ENCODE data around the gene LDAF1. TPM values are rescaled to one million over a fixed set of nuclear protein-coding genes. Genes with fewer than 3 reads are reported as not detected.

LDAF1 gene
- total RNA-seq, 1 experiment from 2014 or later = 18.7 TPM

DNA sequence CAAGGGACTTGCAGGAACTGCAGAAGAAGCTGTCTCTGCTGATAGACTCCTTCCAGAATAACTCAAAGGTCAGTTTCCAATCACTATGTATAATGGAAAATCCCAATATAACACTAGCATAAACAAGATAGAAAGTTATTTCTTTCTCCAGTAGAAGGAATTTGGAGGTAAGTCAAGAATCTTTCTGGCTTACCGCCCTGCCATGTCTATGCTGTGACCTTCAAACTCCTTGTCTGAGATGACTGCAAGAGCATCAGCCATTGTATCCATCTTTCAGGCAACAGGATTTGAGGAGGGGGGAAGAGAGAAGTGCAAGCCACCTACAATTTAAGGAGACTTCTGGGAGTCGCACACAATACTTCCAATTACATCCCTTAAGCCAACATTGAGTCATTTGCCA lies 2.7 kb downstream of the LDAF1 start:
- H3K27me3 Mint-ChIP-seq (ENCODE audit: low read depth) = peaks cover 8% of the 10 kb centered on the region
- WGBS (ENCODE audit: extremely low coverage, insufficient read length, low lambda C conversion rate) = no CpG with 5 or more reads among the region's 2 CpGs

More for the DNA sequence above, 2.7 kb downstream of the LDAF1 start:
- Histone ChIP-seq H2BK120ac (ENCODE audit: low read depth, low read length, poor library complexity, severe bottlenecking) (no peak overlapping the region), H3K4me2 (ENCODE audit: insufficient read depth, insufficient read length, low read length) (no peak overlapping the region), H3K79me2 (ENCODE audit: insufficient read depth, low read length) (no peaks in the 10 kb centered on the region), H2BK20ac (ENCODE audit: low read depth, low read length, poor library complexity, severe bottlenecking) (no peak overlapping the region), H3K79me1 (ENCODE audit: insufficient read depth, low read depth, low read length, poor library complexity, severe bottlenecking) (no peaks in the 10 kb centered on the region), H3K27me3 (ENCODE audit: insufficient read depth, low read length) (no peaks in the 10 kb centered on the region; the same call in 1 of the 2 replicates), H2AFZ (ENCODE audit: low read length) (no peak overlapping the region), H3K9me3 (ENCODE audit: control insufficient read depth, low read depth, low read length) (no peaks in the 10 kb centered on the region), H3K4ac (ENCODE audit: low read depth, low read length) (no peak overlapping the region), H2AK5ac (ENCODE audit: insufficient read length, low read length) (no peak overlapping the region), H4K91ac (ENCODE audit: insufficient read length, low read depth, low read length) (no peak overlapping the region), H4K20me1 (ENCODE audit: control insufficient read depth, insufficient read depth, insufficient read length) (no peaks in the 10 kb centered on the region), H3K14ac (ENCODE audit: insufficient read depth, low read length) (no peak overlapping the region), H3K56ac (ENCODE audit: insufficient read length, low read depth, low read length) (no peak overlapping the region), H3K23ac (ENCODE audit: insufficient read length, low read depth, low read length) (no peak overlapping the region), H4K5ac (ENCODE audit: insufficient read length, low read depth, low read length) (no peak overlapping the region), H2BK5ac (ENCODE audit: insufficient read length, low read length) (no peak overlapping the region), H2BK15ac (ENCODE audit: low read depth, low read length) (no peak overlapping the region), H3K27ac (ENCODE audit: insufficient read length, low read depth, low read length) (no peak overlapping the region), H3K9ac (ENCODE audit: extremely low read depth, insufficient read length, low read length) (no peak overlapping the region), H4K8ac (replicated peaks; ENCODE audit: insufficient read length, low read depth, low read length) (no peak overlapping the region), H3K23me2 (ENCODE audit: insufficient read length, low read depth, low read length, poor library complexity, severe bottlenecking) (peaks cover 13% of the 10 kb centered on the region), H3K4me1 (ENCODE audit: insufficient read depth, low read length) (peaks cover 4% of the 10 kb centered on the region; the same call in 1 of the 2 replicates), H3K18ac (ENCODE audit: insufficient read length, low read depth, low read length) (no peak overlapping the region), H3T11ph (ENCODE audit: low read length) (no peak overlapping the region), H2BK12ac (ENCODE audit: insufficient read length, low read depth, low read length) (no peak overlapping the region)
- Mint-ChIP-seq H3K36me3 (ENCODE audit: insufficient read depth in 1 of 3, low read depth in 3 of 3) (peaks cover 20 to 44% (median 41%) of the 10 kb centered on the region in 3 experiments; a peak in 6 of 7 replicates), H3K4me3 (no peak overlapping the region), H3K4me1 (peaks cover 18 to 22% of the 10 kb centered on the region in 2 experiments), H3K9me3 (no peaks in the 10 kb centered on the region; a peak in 1 of 5 replicates), H3K27ac (no peak overlapping the region)
- TF ChIP-seq, protein P1, sequence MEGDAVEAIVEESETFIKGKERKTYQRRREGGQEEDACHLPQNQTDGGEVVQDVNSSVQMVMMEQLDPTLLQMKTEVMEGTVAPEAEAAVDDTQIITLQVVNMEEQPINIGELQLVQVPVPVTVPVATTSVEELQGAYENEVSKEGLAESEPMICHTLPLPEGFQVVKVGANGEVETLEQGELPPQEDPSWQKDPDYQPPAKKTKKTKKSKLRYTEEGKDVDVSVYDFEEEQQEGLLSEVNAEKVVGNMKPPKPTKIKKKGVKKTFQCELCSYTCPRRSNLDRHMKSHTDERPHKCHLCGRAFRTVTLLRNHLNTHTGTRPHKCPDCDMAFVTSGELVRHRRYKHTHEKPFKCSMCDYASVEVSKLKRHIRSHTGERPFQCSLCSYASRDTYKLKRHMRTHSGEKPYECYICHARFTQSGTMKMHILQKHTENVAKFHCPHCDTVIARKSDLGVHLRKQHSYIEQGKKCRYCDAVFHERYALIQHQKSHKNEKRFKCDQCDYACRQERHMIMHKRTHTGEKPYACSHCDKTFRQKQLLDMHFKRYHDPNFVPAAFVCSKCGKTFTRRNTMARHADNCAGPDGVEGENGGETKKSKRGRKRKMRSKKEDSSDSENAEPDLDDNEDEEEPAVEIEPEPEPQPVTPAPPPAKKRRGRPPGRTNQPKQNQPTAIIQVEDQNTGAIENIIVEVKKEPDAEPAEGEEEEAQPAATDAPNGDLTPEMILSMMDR (conservative IDR thresholded peaks at IDR 0.05) = no peak
- no peak for DNase-seq
